NCI-H2029 treated with DMSO at 0.1 percent for 48 hours (cell line): ENCODE data around the gene ACTR3.

Experiments
- DNase-seq: peaks from one replicate; lab custom pipeline; 2025; lab: John Stamatoyannopoulos, UW

Gene ACTR3

DNA sequence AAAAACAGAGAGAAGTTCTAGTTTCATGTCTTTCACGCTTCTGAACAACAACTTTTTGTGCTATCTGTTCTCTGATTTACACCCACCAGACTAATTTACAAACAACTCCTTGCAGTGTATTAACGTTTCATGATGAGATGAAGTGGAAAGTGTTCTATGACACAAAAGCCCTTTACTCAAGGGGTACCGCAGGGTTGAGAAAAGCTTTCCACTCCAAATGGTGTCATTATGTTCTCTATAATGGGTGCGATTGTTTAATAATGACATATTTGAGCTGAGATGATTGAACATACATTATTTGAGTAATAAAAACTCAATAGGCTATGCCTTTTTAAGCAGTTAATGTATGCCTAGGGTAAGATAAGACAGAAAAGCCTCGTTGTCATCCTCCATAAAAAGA lies 76.3 kb downstream of the ACTR3 start:
- DNase-seq, result no peak

DNA sequence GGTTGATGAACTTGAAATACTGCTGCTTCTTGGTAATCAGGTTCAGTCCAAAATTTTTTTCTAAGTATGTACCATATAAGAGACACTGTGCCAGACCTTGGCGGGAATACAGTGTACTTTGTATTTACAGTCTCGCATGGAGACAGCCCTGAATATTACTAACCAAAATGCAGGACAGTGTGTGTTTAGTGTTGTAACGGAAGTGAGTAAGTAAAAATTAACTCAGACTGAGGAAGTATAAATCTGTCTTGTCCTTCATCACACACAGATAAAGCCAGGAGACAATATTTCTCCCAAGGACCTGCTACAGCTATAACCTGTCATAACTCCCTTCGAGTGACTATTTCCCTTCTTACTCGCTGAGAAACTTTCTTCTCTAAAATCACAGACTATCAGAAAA lies 76.9 kb downstream of the ACTR3 start:
- no peak for DNase-seq

DNA sequence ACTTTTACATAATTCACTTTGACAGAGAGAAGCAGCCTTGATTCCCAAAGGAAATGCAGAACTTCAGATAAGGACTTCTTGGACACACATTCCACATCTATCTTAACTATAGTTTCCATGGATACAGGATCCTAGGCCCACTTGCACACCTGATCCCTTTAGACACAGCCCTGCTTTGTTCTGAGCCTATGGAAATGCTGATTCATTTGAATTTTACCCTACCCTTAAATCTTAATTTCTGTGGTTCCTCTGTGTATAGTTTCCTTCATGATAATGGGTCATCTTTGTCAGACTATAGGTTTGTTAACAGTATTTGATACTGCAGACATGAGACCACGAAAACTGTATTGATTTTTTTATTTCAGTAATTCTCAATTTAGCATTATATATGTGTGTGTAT lies 77.4 kb downstream of the ACTR3 start:
- no peak for DNase-seq

DNA sequence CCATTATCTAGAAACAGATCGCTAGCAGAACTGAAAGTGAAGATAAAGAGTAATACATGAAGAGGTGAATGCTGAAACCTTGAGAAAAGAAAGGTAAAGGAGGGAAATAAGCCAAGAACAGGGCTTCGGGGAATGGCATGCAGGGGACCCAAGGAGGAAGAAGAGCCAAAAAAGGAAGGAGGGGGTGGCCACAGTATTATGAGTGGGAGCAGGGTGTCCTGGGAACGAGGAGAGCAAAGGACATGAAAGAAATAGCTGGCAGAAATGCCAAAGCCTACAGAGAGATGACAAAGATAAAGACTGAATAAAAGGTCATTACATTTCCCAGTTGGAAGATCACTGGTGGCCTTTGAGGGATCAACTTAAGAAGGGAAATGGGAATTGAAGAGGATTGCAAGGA lies 82.9 kb downstream of the ACTR3 start:
- no peak for DNase-seq

DNA sequence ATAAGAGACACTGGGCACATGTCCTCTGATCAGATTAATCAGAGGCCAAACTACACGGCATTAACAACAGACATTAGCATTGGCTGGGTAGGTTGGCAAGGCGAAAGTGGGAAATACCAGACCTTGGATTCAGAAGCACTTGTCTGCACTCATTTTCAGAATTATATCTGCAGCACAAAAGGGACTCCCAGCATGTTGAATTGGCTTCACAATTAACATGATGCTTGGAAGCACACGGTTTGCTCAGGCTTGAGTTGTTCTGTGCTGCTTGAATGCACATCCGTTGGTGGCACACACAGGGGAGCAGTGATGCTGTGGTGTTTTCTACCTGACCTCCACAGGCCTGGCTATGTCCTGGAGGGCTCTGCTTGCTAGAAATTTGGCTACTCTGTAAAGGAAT lies 83.9 kb downstream of the ACTR3 start:
- no peak for DNase-seq

DNA sequence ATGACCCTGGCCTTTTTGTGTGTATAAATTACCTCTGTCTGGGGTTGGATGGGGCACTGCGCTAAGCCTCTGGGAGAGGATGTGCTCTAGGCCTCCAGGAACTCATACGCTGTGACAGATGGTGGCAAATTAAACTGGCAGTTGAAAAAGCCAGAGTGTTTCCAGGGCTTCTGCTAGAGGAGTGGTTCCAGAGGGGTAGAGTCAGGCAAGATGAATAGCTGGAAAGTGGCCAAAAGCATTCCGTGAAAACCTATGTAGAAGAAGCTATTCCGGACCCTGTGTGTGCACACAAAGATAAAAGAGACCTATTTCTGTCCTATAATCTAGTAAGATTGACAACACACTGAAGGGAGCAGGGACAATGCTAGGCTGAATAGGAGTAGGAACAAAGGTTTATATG lies 84.8 kb downstream of the ACTR3 start:
- no peak for DNase-seq

DNA sequence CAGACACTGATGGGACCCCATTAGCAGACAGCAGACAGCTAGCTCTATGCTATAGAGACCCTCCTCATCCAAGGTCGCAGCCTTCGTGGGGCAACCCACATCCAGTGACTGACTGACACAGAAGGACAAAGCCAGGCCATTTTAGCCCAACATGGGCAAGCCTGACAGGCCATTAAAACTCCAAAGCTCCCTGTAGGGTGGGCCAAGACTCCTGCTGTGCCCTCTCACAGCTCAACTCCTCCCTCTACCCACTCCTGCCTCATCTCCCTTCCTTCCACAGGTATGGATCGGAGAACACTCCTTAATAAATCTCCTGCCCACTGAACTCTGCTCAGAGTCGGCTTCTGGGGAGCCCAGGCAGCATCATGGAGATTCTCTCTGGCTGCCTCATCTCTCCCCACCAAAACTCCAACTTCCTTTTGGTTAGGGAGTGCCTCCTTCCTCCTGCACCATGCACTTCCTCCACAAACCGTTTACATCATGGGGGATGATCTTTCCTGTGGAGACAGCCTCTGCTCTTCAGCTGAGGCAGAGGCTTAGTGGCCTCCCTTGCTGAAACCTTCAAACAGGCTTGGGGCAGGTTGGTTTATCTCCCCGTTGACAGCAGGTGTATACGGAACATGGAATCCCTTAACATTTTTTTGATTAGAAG lies 86.5 kb downstream of the ACTR3 start:
- no peak for DNase-seq

DNA sequence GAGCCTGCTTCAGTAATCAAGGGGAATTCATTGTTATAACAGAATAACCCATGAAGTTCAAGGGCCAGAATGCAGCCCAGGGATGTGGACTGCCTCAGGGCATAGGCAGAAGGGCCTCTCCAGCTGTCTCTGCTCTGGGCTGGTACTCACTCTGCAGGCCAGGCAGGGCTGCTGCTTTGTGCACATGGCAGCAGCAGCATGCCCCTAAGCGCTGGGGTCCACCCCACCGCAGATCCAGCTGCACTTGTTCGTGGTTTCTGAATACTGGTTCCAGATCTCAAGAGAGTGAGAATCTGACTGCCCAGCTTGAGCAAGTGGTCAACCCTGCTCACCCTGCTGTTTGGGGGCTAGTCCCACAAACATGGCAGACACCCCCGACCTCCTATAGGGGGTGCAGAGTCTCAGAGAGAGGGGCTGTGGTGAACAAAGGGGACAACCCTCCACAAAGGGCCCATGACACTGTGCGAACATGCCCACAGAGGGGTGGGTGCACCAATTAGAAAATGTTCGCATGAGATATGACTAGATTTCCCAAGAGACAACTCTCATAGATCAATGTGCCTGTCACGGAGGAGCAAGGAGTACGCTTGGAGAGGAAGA lies 87.3 kb downstream of the ACTR3 start:
- DNase-seq, result no peak

DNA sequence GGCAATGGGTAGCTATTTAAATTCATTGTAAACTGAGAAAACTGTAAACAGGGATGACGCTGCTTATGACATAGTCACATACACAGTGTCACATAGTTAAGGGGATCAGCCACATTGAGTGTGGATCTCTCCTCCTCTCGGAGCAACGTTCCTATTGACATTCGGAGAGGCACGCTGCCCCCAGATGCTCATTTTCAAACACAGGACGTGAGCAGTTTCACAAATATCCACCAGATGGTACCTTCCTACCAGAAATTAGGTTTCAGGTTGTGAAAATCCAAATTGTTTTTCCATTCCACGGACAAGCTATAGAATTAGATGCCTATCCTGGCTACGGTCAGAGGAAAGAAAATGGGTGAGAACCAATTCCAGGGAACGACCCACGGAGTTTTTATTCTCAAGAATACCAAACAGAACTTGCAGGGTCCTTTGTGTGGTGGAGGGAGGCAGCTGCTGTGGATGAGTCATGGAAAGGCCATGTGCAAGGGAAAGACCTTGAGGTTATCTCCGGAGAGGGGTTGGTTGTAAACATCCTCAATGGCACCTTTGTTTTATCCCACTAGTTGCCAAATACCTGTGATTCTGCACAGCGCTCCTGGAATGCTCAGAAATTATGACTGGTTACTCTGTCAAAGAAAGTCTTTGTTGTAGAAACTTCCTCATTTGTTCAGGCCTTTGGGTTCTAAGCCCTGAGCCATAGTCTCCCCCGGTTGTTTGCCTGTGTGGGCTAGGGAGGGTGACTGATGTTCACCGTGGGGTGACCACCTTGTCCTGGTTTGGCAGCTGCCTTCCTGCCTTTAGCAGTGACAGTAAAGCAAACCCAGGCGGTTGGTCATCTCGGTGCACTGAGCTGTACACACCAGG lies 88.0 kb downstream of the ACTR3 start:
- DNase-seq, result no peak

DNA sequence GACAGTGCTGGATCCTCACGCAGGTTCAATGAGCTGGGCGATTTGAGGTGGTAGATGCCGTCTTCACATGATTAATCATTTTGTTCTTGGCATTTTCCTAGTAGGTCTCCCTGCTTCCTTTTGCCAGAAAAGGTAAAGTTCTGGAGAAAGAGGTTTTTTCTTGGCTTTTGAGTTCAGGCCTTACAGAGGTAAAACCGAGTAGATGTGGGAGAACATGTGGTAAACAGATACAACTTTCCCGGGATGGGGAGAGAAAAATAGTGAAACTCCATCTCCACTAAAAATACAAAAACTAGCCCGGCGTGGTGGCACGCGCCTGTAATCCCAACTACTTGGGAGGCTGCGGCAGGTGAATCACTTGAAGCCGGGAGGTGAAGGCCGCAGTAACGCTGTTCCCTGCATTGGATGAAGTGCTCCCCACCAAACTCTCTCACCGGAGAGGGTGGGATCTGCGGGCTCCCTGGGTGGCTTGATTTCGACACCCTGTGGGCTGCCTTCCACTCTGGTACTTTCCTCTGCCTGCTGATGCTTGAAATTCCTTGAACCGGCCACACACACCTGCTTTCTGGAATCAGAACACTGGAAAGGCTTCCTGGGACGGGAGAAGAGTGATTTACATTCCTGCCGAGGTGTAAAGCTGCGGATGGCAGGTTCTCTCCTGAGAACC lies 88.8 kb downstream of the ACTR3 start:
- DNase-seq, result no peak

DNA sequence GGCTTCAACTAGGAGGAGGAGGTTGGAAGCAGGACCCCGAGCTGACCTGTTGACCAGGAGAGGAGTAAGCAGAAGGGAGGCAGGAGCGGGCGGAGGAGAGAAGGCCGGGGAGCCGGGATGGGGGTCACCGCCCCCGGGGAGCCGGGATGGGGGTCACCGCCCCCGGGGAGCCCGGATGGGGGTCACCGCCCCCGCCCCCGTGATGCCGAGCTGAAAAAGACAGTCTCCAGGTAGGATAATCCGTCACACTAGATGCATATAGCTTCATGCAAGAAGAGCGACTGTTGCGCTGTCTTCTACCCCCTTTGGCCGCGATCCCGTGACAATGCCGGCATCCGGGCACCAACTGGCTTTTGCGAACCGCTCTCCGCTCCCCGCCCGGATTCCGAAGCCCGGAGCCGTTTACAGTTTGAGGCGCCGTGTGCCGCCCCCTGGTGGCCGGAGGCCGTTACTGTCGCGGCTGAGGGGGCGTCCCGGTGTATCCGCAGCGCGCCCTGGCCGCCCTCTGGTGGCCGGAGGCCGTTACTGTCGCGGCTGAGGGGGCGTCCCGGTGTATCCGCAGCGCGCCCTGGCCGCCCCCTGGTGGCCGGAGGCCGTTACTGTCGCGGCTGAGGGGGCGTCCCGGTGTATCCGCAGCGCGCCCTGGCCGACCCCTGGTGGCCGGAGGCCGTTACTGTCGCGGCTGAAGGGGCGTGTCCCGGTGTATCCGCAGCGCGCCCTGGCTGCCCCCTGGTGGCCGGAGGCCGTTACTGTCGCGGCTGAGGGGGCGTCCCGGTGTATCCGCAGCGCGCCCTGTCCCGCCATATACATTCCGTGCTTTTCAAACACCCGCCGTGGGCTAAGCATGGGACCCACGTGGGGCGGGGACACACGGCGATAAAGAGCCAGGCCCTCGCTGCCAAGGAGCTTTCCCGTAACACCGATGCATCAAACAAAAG lies 89.6 kb downstream of the ACTR3 start:
- DNase-seq, result no peak

DNA sequence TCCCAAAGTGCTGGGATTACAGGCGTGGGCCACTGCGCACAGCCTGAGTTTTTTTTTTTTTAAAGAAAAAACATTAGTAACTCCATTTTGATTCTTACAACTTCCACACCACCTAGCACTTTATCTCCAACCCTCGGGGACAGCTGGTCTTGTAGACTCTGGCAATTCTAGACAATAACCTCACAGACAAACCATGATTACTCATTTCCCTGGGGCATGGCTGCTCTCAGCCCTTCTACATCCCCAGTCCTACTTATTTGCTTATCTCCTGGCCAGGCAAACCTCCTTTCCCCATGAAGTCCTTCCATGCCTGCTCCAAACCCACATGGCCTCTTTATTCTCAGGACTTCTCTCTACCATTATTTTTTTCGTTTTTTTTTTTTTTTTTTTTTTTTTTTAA lies 91.1 kb downstream of the ACTR3 start:
- DNase-seq, result no peak

DNA sequence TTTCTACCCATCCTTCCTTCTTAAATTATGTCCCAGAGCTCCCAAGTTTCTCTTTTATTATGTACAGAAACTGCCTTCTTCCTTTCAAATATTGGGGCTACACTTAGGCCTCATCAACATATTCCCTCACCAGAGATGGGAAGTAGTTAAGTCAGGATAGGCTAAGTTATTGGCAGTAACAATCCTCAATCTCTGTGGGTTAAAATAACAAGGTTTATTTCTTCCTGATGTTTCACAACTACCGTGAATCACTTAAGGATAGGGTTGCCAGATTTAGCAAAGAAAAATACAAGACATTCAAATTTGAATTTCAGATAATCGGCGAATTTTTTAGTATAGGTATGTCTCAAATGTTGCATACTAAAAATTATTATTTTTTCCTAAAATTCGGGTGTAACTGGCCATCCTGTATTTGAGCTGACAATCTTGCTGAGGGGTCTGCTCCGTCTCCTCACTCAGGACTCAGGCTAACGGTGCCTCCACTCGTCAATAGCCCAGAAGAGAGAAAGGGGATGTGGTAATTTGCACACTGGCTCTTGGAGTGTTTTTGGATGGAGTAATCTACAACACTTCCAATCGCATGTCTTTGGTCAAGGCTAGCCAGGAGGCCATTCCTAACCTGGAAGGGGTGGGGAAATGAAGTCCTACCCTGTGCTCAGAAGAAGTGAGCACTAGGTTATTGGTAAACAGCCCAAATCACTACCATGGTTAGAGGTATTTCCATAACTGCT lies 91.7 kb downstream of the ACTR3 start:
- DNase-seq, result no peak

DNA sequence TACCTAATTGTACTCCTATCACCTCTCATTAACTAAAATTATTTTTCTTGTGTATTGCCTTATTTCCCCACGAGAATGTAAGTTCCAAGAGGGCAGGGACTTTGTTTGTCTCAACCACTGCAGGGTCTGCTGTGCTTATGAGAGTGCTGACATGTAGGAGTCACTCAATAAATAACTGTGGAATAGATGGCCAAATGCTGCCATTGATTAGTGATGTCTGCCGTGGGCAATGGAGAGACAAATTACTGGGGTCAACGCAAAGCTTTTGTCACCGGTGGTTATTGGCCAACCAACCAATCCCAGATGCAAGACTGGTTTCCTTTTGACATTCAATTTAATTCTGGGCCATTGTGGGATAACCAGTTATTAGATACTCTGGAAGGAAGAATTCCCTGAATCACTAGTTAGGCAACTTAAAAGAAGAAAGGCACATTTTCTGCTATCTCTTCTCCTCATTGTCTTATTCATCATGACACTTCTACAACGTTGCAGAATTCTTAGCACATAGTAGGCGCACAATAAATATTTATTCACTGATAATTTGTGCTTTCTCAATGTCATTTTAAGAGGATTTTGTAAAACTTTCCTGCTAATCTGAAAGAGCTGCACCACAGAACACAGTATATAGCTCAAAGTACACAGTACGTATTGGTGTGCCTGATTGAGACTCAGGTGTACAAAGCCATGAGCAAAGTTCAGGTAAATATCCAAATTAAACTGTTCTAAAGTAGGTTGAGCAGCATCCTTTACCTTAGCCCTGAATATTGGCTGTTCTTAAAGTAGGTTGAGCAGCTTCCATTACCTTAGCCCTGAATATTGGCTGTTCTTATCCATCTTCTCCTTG lies 95.9 kb downstream of the ACTR3 start:
- DNase-seq, result no peak

DNA sequence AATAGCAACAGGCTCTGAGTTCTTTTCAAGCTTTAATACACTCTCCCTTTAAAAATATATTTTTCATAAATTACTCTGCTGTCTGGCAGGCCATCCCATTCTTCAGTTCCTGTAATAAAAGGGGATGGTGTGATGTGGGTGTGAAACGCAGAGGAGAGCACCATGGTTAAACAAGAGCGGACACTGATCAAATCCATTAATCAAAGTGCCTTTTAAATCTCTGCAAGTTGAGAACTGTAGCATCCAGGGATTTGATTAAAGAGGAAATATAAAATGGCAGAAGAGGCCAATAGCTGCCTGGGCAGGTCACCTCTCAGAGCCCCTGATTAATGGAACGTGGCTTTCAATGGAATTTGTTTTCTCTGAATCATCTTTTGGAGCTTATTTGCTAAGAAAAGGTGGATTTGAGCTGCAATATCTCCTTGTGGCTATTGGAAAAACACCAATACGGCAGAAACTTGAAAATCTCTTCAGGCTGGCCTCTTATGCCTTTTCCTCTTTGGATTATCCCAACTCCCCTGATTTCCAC lies 96.9 kb downstream of the ACTR3 start:
- DNase-seq, result no peak

DNA sequence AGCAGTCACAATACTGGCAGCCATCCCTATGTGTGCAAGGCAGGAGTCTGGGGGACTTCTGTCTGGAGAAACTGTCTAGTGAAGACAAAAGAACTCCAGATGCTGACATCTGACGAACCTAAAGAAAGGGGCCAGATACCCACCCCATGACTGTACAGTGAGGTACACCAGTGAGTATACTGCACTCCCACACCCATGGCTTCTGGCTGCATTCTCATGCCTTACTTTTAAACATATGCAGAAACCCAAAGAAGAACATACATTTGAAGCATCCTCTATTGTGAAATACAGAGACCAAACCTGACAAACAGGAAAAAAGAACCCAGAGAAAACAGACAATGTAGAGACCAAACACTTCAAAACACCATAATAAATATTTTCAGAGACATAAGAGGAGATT lies 102.2 kb downstream of the ACTR3 start:
- DNase-seq, result no peak

DNA sequence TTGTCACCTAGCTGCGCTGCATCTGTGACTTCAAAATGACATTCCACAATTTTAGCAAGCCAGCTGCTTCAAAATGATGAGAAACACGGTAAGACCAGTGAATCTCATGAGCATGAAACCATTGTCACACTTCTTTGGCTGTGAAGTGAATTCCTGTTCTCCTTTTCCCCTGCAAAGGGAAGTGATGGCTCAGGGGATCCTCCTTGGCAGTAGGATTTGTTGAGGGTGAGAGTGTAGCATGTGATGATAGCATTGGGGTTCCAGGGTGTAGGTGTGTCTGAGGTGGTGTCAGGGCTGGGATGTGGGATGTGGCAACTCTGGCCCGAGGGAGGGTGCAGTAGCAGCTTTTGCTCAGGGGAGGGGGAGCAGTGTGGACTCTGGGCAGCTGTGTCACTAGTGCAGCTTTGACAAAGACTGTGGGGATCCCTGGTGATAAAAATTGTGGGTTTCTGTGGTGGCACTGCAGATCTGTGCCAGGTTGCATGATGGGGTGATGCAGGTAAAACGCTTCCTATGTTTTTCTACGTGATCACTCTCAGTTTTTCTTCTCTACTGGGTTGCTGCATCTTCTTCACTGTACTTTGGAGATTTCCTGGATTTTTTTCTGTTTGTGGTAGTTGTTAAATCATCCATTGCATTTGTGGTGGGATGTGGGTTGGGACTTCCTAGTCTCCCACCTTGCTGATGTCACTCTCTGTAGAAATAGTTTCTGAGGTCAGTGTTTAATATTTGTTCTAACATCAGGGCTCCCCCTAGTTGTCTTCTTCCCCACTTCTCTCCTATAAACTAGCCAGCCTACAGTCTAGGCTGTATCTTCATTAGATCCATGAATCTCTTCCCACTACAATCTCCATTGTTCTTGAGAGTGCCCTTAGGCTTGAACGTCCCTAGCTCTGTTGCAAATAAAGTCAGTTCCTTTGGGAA lies 107.0 kb downstream of the ACTR3 start:
- DNase-seq, result no peak

DNA sequence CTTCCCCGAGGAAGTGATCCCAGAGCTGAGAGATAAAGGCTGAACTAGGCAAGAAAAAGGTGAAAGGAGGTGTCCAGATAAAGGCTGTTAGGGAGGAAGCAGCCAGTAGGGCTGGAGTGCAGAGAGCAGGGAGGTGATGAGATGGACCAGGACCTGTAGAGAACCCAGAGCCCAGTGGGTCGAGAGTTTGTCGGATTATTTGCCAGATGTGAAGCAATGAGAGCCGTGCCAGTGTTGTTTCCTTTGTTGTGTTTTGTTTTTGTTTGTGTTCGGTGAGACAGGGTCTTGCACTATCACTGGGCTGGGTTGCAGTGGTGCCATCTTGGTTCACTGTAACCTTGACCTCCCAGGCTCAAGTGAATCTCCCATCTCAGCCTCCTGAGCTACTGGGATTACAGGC lies 111.3 kb downstream of the ACTR3 start:
- DNase-seq, result no peak

DNA sequence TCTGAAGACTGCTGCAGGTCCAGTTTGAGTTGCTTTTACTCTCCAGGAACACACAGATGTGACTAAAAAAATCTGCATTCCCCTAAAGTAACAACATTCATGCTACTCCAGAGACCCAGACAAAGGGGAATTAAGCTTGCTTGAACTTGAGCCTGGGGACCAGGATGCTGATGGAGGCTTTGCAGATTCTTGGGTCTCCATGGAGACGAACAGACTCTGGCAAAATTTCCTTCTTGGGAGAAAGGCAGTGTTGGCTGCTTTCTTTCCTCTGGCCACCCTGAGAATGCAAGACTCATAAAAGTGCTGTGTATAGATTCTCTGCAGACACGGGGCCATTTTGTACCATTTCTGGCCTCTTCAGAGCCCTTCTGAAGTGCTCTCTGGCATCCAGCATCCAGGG lies 112.0 kb downstream of the ACTR3 start:
- no peak for DNase-seq
